MM.1S (cell line): ENCODE data around the gene STX4.

ENCODE experiments used
- DNase-seq: peaks from one replicate; pipeline ENCODE4 v3.0.0-alpha.2; 2015
- H2AFZ ChIP-seq: fragments of 300-600 bp; sonication (generic); 2 replicates; pipeline ENCODE4 v1.6.0; 2016; ENCODE audit warnings: antibody characterized with exemption, low read length
- H3F3A ChIP-seq: fragments of 300-600 bp; sonication (generic); 2 replicates; pipeline ENCODE4 v1.6.1; 2016; ENCODE audit warnings: mild to moderate bottlenecking, antibody characterized with exemption, low read length, moderate library complexity, mixed read lengths; ENCODE audit not compliant: insufficient read depth
- H3K27ac ChIP-seq: fragments of 300-600 bp; sonication (generic); 2 replicates; pipeline ENCODE4 v1.5.1; 2016; ENCODE audit warnings: mild to moderate bottlenecking, low read length
- H3K27me3 ChIP-seq: fragments of 300-600 bp; sonication (generic); replicated peaks from 2 replicates; pipeline ENCODE4 v1.6.0; 2016; ENCODE audit warnings: low read length; ENCODE audit not compliant: insufficient read depth
- H3K36me3 ChIP-seq: fragments of 300-600 bp; sonication (generic); replicated peaks from 2 replicates; pipeline ENCODE4 v1.6.1; 2016; ENCODE audit warnings: mild to moderate bottlenecking, low read length, mixed read lengths; ENCODE audit not compliant: insufficient read depth
- H3K4me1 ChIP-seq: fragments of 300-600 bp; sonication (generic); 2 replicates; pipeline ENCODE4 v1.6.1; 2016; ENCODE audit warnings: low read length, mixed read lengths
- H3K4me2 ChIP-seq: fragments of 300-600 bp; sonication (generic); 2 replicates; pipeline ENCODE4 v1.6.0; 2016; ENCODE audit warnings: low read depth, low read length
- H3K4me3 ChIP-seq: fragments of 300-600 bp; sonication (generic); 2 replicates; pipeline ENCODE4 v1.5.1; 2016; ENCODE audit warnings: low read length, mixed read lengths
- H3K79me2 ChIP-seq: fragments of 300-600 bp; sonication (generic); 2 replicates; pipeline ENCODE4 v1.6.1; 2016; ENCODE audit warnings: mixed run types, low read length, mixed read lengths
- H3K9ac ChIP-seq: fragments of 300-600 bp; sonication (generic); 2 replicates; pipeline ENCODE4 v1.6.1; 2016; ENCODE audit warnings: low read length, mixed read lengths
- H3K9me2 ChIP-seq: fragments of 300-600 bp; sonication (generic); replicated peaks from 2 replicates; pipeline ENCODE4 v1.6.1; 2016; ENCODE audit warnings: mild to moderate bottlenecking, low read length, mixed read lengths; ENCODE audit not compliant: insufficient read depth
- H3K9me3 ChIP-seq: fragments of 300-600 bp; sonication (generic); replicated peaks from 2 replicates; pipeline ENCODE4 v1.6.1; 2016; ENCODE audit warnings: mild to moderate bottlenecking, low read length, mixed read lengths; ENCODE audit not compliant: insufficient read depth
- H4K20me1 ChIP-seq: fragments of 300-600 bp; sonication (generic); 2 replicates; pipeline ENCODE4 v1.6.1; 2016; ENCODE audit warnings: mild to moderate bottlenecking, low read length, moderate library complexity, mixed read lengths; ENCODE audit not compliant: insufficient read depth
- CTCF ChIP-seq: fragments of 300-600 bp; sonication (generic); IDR thresholded peaks from 2 replicates; pipeline ENCODE4 v1.5.1; 2016; ENCODE audit warnings: antibody characterized with exemption, low read length, mixed read lengths
- EZH2 ChIP-seq: fragments of 300-600 bp; sonication (generic); optimal IDR thresholded peaks from 2 replicates; pipeline ENCODE3; 2017; ENCODE audit warnings: low read depth, mild to moderate bottlenecking, antibody characterized with exemption, low read length, mixed read lengths
- EZH2phosphoT487 ChIP-seq: fragments of 300-600 bp; sonication (generic); IDR thresholded peaks from 2 replicates; pipeline ENCODE4 v1.6.1; 2018; ENCODE audit warnings: antibody characterized with exemption, low read length

STX4 gene

GRCh38 chr16:31083081-31083480 is 49.7 kb downstream of the STX4 start:
- Histone ChIP-seq H3K9me2 (no peaks in the 10 kb centered on the region), H3K36me3 (no peaks in the 10 kb centered on the region), H3K9me3 (no peaks in the 10 kb centered on the region), H3K4me1 (no peaks in the 10 kb centered on the region), H3K79me2 (peaks cover 23% of the 10 kb centered on the region), H4K20me1 (no peaks in the 10 kb centered on the region), H3F3A (0 out of 2 replicates have a peak, but pooled peaks cover 4% of the 10 kb centered on the region), H3K9ac (no peak overlapping the region), H3K27me3 (no peaks in the 10 kb centered on the region), H3K27ac (no peak overlapping the region), H3K4me2 (no peak overlapping the region), H3K4me3 (no peak overlapping the region), H2AFZ (no peak overlapping the region)
- TF ChIP-seq CTCF (no peak), EZH2 (no peak), EZH2phosphoT487 (no peak)
- no peak for DNase-seq

GRCh38 chr16:31083556-31083955 is 50.2 kb downstream of the STX4 start:
- Histone ChIP-seq H3K27ac (no peak overlapping the region), H3K36me3 (no peaks in the 10 kb centered on the region)

GRCh38 chr16:31083981-31084380 is 50.6 kb downstream of the STX4 start:
- no peak for DNase-seq
- H3K4me3 ChIP-seq: no peak overlapping the region
- H3K27ac ChIP-seq: no peak overlapping the region
- H3K36me3 ChIP-seq: no peaks in the 10 kb centered on the region
- TF ChIP-seq EZH2 (no peak), CTCF (no peak), EZH2phosphoT487 (no peak)
- no peak overlapping the region for H2AFZ ChIP-seq
- H3K9ac ChIP-seq: no peak overlapping the region
- H3K4me1 ChIP-seq: no peaks in the 10 kb centered on the region
- no peaks in the 10 kb centered on the region for H3K9me2 ChIP-seq
- 0 out of 2 replicates have a peak, but pooled peaks cover 4% of the 10 kb centered on the region for H3F3A ChIP-seq
- H3K79me2 ChIP-seq: peaks cover 14% of the 10 kb centered on the region
- no peaks in the 10 kb centered on the region for H3K27me3 ChIP-seq
- no peaks in the 10 kb centered on the region for H4K20me1 ChIP-seq
- H3K9me3 ChIP-seq: no peaks in the 10 kb centered on the region
- H3K4me2 ChIP-seq: no peak overlapping the region

More at GRCh38 chr16:31083556-31083955, 50.2 kb downstream of the STX4 start:
- no peaks in the 10 kb centered on the region for H3K4me1 ChIP-seq
- 0 out of 2 replicates have a peak, but pooled peaks cover 4% of the 10 kb centered on the region for H3F3A ChIP-seq
- no peak overlapping the region for H3K4me2 ChIP-seq
- no peak overlapping the region for H3K9ac ChIP-seq
- no peaks in the 10 kb centered on the region for H3K27me3 ChIP-seq
- no peak overlapping the region for H3K4me3 ChIP-seq
- H3K9me2 ChIP-seq: no peaks in the 10 kb centered on the region
- TF ChIP-seq CTCF: no peak
- no peak for TF ChIP-seq EZH2phosphoT487
- no peak for TF ChIP-seq EZH2
- no peak overlapping the region for H2AFZ ChIP-seq
- no peaks in the 10 kb centered on the region for H4K20me1 ChIP-seq
- H3K79me2 ChIP-seq: peaks cover 18% of the 10 kb centered on the region
- H3K9me3 ChIP-seq: no peaks in the 10 kb centered on the region
- DNase-seq: no peak
